CD4-positive, alpha-beta T cell treated with Interleukin-15 for 4 hours (primary cell): ENCODE measurements around the gene TNIK.

Source experiments
- DNase-seq: peaks from one replicate; pipeline ENCODE4 v3.0.0-alpha.2; 2020; ENCODE audit warnings: low spot score

TNIK gene

GRCh38 chr3:171164067-171164465 is 296.1 kb downstream of the TNIK start:
- DNase-seq, result no peak

GRCh38 chr3:171163101-171164066 is 296.8 kb downstream of the TNIK start:
- DNase-seq, result peak; percentile 49

GRCh38 chr3:171160325-171160724 is 299.9 kb downstream of the TNIK start:
- no peak for DNase-seq

- DNase-seq, result no peak
Observed at GRCh38 chr3:171159822-171160157, 300.4 kb downstream of the TNIK start.

- DNase-seq, result no peak
Observed at GRCh38 chr3:171159024-171159821, 301.0 kb downstream of the TNIK start.

- DNase-seq, result no peak
Observed at GRCh38 chr3:171157980-171158379, 302.2 kb downstream of the TNIK start.

- no peak for DNase-seq
Observed at GRCh38 chr3:171157286-171157685, 302.9 kb downstream of the TNIK start.

GRCh38 chr3:171156401-171157010 is 303.7 kb downstream of the TNIK start:
- DNase-seq, result no peak

- no peak for DNase-seq
Observed at GRCh38 chr3:171155122-171155700, 305.0 kb downstream of the TNIK start.

GRCh38 chr3:171150945-171151344 is 309.3 kb downstream of the TNIK start:
- DNase-seq, result no peak

- no peak for DNase-seq
Observed at GRCh38 chr3:171149526-171150116, 310.6 kb downstream of the TNIK start.

GRCh38 chr3:171145798-171146197 is 314.4 kb downstream of the TNIK start:
- DNase-seq, result no peak

- DNase-seq, result no peak
Observed at GRCh38 chr3:171142985-171143384, 317.2 kb downstream of the TNIK start.

GRCh38 chr3:171140246-171140645 is 320.0 kb downstream of the TNIK start:
- DNase-seq, result no peak

- DNase-seq, result no peak
Observed at GRCh38 chr3:171138027-171138426, 322.2 kb downstream of the TNIK start.

- no peak for DNase-seq
Observed at GRCh38 chr3:171135549-171135948, 324.7 kb downstream of the TNIK start.

GRCh38 chr3:171133796-171134569 is 326.2 kb downstream of the TNIK start:
- DNase-seq, result no peak

- DNase-seq, result no peak
Observed at GRCh38 chr3:171133337-171133736, 326.9 kb downstream of the TNIK start.

- DNase-seq, result no peak
Observed at GRCh38 chr3:171132873-171133272, 327.3 kb downstream of the TNIK start.

- DNase-seq, result no peak
Observed at GRCh38 chr3:171129827-171130226, 330.4 kb downstream of the TNIK start.

GRCh38 chr3:171127611-171128010 is 332.6 kb downstream of the TNIK start:
- DNase-seq, result no peak
